ENCODE data around the gene ZNF563.

The ZNF563 gene

DNA sequence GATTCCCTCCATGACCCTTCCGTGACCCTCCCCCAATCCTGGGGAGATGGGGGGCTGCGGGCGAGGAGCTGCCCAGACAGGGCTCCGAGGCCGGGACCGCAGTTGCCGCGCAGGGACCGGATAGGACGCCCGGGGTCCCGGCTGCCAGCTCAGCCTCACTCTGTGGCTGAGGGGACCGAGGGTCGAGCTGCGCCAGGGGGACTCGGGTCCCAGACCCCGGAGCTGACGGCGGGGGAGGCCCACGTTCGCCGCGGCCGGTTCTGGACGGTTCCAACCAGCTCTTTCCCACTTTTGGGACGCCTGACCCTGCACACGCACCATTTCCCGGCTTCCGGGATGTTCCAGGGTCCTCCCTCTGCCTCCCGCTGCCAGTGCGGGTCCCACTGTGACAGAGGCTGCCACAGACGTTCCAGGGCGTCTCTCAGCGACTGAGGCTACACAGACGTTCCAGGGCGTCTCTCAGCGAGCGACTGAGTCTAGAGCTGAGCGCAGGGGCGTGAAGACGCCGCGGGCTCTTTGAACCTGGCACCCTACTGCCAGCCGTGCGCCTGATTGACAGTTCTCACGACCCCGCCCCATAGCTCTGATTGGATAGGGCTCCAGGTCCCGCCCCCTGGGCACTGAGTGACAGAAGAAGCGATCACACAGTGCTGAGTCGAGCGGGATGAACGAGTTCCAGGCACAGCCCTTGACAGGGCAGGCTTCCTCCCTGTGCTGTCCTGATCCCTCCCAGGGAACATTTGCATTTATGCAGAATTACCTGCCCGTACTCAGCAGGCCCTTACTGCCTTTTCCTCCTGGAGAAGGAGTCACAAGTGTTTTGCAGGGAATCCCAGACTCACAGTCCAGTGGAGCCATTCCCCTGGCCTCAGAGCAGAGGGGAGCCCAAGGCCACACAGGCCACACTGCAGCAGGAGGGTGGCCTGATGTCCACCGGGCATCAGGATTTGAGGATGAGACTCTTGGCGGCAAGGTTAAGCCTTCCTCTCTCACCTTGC lies at the start of gene ZNF563:
ZNF563 (minus strand) TSS at position 472 of the 998 bp plus-strand sequence; CDS start at position 321, 151 bp downstream.
- Histone ChIP-seq H3K9me2 (replicated peaks; ENCODE audit: low read depth, low read length) (no peaks in the 10 kb centered on the region), H3F3A (ENCODE audit: low read depth) (no peaks in the 10 kb centered on the region), H3K9me3 (ENCODE audit: insufficient read depth, low read depth, low read length) (no peaks in the 10 kb centered on the region), H3K27me3 (ENCODE audit: insufficient read depth, low read length, poor library complexity, severe bottlenecking) (no peaks in the 10 kb centered on the region), H3K9ac (ENCODE audit: low read depth, low read length, poor library complexity, severe bottlenecking) (peak within 1 kb of the TSS; percentile 77), H3K36me3 (ENCODE audit: insufficient read depth, low read length) (no peaks in the 10 kb centered on the region), H3K4me3 (ENCODE audit: low read length, poor library complexity, severe bottlenecking) (peak within 1 kb of the TSS; percentile 81), H2AFZ (ENCODE audit: low read length) (peak within 1 kb of the TSS; percentile 92), H3K4me1 (ENCODE audit: insufficient read depth, low read length, poor library complexity, severe bottlenecking) (peaks cover 15% of the 10 kb centered on the region), H4K20me1 (ENCODE audit: insufficient read depth, low read length, poor library complexity, severe bottlenecking) (no peaks in the 10 kb centered on the region), H3K4me2 (ENCODE audit: low read depth, low read length, poor library complexity, severe bottlenecking) (peak within 1 kb of the TSS; percentile 90), H3K79me2 (ENCODE audit: insufficient read depth, low read length) (no peaks in the 10 kb centered on the region)
- no peak for TF ChIP-seq CTCF (conservative IDR thresholded peaks at IDR 0.05; ENCODE audit: low read length)
- no peak for TF ChIP-seq EZH2phosphoT487 (IDR thresholded peaks at IDR 0.05; ENCODE audit: borderline replicate concordance)

DNA sequence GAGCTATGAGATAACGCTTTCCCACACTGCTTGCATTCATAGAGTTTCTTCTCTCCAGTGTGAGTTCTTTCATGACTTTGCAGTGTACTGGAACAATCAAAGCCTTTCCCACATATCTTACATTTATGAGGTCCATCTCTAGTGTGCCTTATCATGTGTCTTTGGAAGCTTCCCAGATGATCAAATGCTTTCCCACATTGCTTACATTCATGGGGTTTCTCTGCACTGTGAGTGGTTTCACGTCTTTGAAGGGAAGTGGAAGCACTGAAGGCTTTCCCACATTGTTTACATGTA lies 47.0 kb upstream of the ZNF563 start:
- Histone ChIP-seq H3K79me2 (ENCODE audit: insufficient read depth, low read length) (no peaks in the 10 kb centered on the region), H3K36me3 (ENCODE audit: insufficient read depth, low read length) (no peaks in the 10 kb centered on the region), H3K9me2 (replicated peaks; ENCODE audit: low read depth, low read length) (no peaks in the 10 kb centered on the region), H3K27me3 (ENCODE audit: insufficient read depth, low read length, poor library complexity, severe bottlenecking) (no peaks in the 10 kb centered on the region), H3K9ac (ENCODE audit: low read depth, low read length, poor library complexity, severe bottlenecking) (no peak overlapping the region), H2AFZ (ENCODE audit: low read length) (no peak overlapping the region), H3F3A (ENCODE audit: low read depth) (no peaks in the 10 kb centered on the region), H3K4me3 (ENCODE audit: low read length, poor library complexity, severe bottlenecking) (no peak overlapping the region), H3K9me3 (ENCODE audit: insufficient read depth, low read depth, low read length) (peaks cover 8% of the 10 kb centered on the region), H4K20me1 (ENCODE audit: insufficient read depth, low read length, poor library complexity, severe bottlenecking) (no peaks in the 10 kb centered on the region), H3K4me1 (ENCODE audit: insufficient read depth, low read length, poor library complexity, severe bottlenecking) (no peaks in the 10 kb centered on the region), H3K4me2 (ENCODE audit: low read depth, low read length, poor library complexity, severe bottlenecking) (no peak overlapping the region)
- TF ChIP-seq CTCF (conservative IDR thresholded peaks at IDR 0.05; ENCODE audit: low read length) (no peak), EZH2phosphoT487 (IDR thresholded peaks at IDR 0.05; ENCODE audit: borderline replicate concordance) (no peak)

- Histone ChIP-seq H3F3A (ENCODE audit: low read depth) (no peaks in the 10 kb centered on the region), H2AFZ (ENCODE audit: low read length) (no peak overlapping the region), H3K79me2 (ENCODE audit: insufficient read depth, low read length) (no peaks in the 10 kb centered on the region), H3K4me1 (ENCODE audit: insufficient read depth, low read length, poor library complexity, severe bottlenecking) (no peaks in the 10 kb centered on the region), H4K20me1 (ENCODE audit: insufficient read depth, low read length, poor library complexity, severe bottlenecking) (no peaks in the 10 kb centered on the region), H3K9me3 (ENCODE audit: insufficient read depth, low read depth, low read length) (peaks cover 8% of the 10 kb centered on the region), H3K9me2 (replicated peaks; ENCODE audit: low read depth, low read length) (no peaks in the 10 kb centered on the region), H3K4me3 (ENCODE audit: low read length, poor library complexity, severe bottlenecking) (no peak overlapping the region), H3K9ac (ENCODE audit: low read depth, low read length, poor library complexity, severe bottlenecking) (no peak overlapping the region), H3K27me3 (ENCODE audit: insufficient read depth, low read length, poor library complexity, severe bottlenecking) (no peaks in the 10 kb centered on the region), H3K36me3 (ENCODE audit: insufficient read depth, low read length) (no peaks in the 10 kb centered on the region), H3K4me2 (ENCODE audit: low read depth, low read length, poor library complexity, severe bottlenecking) (no peak overlapping the region)
- TF ChIP-seq EZH2phosphoT487 (IDR thresholded peaks at IDR 0.05; ENCODE audit: borderline replicate concordance), result no peak
- TF ChIP-seq CTCF (conservative IDR thresholded peaks at IDR 0.05; ENCODE audit: low read length), result no peak
These were observed 46.5 kb upstream of the ZNF563 start for GRCh38 chr19:12379732-12380443.
